ENCODE results near the gene DLD.

DNA sequence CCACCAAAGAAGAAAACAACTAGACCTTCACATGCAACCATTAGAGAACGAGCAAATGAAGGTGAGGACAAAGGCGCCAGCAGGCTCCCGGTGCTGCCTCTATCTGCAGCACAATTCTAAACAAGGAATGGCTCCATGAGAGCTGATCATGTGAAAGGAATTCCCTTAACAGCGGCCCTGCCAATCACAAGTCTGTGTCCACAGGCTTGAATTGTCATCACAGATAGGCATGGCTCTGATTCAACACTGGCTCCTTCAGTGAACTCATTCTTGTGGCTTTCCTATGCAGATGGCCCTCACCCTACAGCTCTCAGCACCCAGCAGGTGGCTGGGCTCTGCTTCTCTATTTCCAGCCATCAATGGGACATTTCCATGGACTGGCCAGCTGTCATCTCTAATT is 75.7 kb downstream of the DLD start:
- TF ChIP-seq, protein P1, sequence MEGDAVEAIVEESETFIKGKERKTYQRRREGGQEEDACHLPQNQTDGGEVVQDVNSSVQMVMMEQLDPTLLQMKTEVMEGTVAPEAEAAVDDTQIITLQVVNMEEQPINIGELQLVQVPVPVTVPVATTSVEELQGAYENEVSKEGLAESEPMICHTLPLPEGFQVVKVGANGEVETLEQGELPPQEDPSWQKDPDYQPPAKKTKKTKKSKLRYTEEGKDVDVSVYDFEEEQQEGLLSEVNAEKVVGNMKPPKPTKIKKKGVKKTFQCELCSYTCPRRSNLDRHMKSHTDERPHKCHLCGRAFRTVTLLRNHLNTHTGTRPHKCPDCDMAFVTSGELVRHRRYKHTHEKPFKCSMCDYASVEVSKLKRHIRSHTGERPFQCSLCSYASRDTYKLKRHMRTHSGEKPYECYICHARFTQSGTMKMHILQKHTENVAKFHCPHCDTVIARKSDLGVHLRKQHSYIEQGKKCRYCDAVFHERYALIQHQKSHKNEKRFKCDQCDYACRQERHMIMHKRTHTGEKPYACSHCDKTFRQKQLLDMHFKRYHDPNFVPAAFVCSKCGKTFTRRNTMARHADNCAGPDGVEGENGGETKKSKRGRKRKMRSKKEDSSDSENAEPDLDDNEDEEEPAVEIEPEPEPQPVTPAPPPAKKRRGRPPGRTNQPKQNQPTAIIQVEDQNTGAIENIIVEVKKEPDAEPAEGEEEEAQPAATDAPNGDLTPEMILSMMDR (optimal IDR thresholded peaks at IDR 0.05 in 1 of 3, IDR thresholded peaks at IDR 0.05 in 1 of 3, conservative IDR thresholded peaks at IDR 0.05 in 1 of 3; ENCODE audit: extremely low read depth in 1 of 3, insufficient read depth in 2 of 3, low read length in 3 of 3): peak in 1 of 3 experiments; percentile 27
- TF ChIP-seq EZH2 (IDR thresholded peaks at IDR 0.05; ENCODE audit: low read length): no peak
